H1 (cell line): ENCODE measurements around the gene CASP3. TPM values are rescaled to one million over a fixed set of nuclear protein-coding genes. Genes with fewer than 3 reads are reported as not detected.

Experiments
- CBX8 ChIP-seq: fragments of 300-800, 300-1000 bp; sonication (generic); IDR thresholded peaks from 2 replicates; pipeline ENCODE4 v1.7.1; 2016; ENCODE audit warnings: low read depth, low read length, borderline replicate concordance
- GABPA ChIP-seq: IDR thresholded peaks from 2 replicates; pipeline ENCODE4 v1.6.1; 2011; ENCODE audit warnings: mild to moderate bottlenecking, low read length, moderate library complexity, borderline replicate concordance; ENCODE audit not compliant: insufficient read depth
- KDM4A ChIP-seq: IDR thresholded peaks from one replicate; pipeline ENCODE4 v1.7.1; 2012; ENCODE audit warnings: low read depth, mild to moderate bottlenecking, moderate library complexity, low read length, inconsistent platforms; ENCODE audit not compliant: severe bottlenecking
- SAP30 ChIP-seq: fragments of 300-600 bp; sonication (generic); IDR thresholded peaks from 2 replicates; pipeline ENCODE4 v1.7.1; 2012; ENCODE audit warnings: low read length, moderate library complexity, mild to moderate bottlenecking, inconsistent platforms; ENCODE audit not compliant: insufficient read depth, insufficient replicate concordance
- SP1 ChIP-seq: IDR thresholded peaks from 2 replicates; pipeline ENCODE4 v1.6.1; 2011; ENCODE audit warnings: low read depth, low read length
- TBP ChIP-seq: IDR thresholded peaks from 2 replicates; pipeline ENCODE4 v1.6.1; 2011; ENCODE audit warnings: low read depth, low read length, improper control_type of control experiment
- polyA plus RNA-seq, 7 experiments: library from polyadenylated mRNA; depleted of rRNA in 3 of 7; stranded (reverse) in 5 of 7; unstranded in 2 of 7; fragments of >200 nt in 5 of 7; fragments of 200-250 nt in 2 of 7; gene quantifications; 1 replicate in 5 of 7; 2 replicates in 1 of 7; 4 replicates in 1 of 7; pipeline versions ENCODE4 v1.2.1 to v1.2.3, GENCODE V29; 2011 to 2013; ENCODE audit warnings: missing spikeins in 2 of 7, mixed read lengths in 2 of 7
- total RNA-seq: library from RNA; stranded (reverse); fragmentation: NEBNext Ultra II Directional; extraction: Animal tissue kit (Norgen Biotek cat#: 25700); gene quantifications from 2 replicates; pipeline ENCODE4 v1.2.1, GENCODE V29; 2021

Gene CASP3
- total and polyA plus RNA-seq, 2 of the 8 experiments (the other 6 are each of a cell fraction or from before 2014, with no cell fraction given): 27.8 to 82.5 TPM

- no peak for TF ChIP-seq GABPA
- no peak for TF ChIP-seq SAP30
- TF ChIP-seq CBX8: no peak
- TF ChIP-seq KDM4A: no peak
- no peak for TF ChIP-seq SP1
- TF ChIP-seq TBP: no peak
These were observed 24.8 kb upstream of the CASP3 start (continued) for GRCh38 chr4:184674011-184674410.
